Hematopoietic multipotent progenitor cell treated with erythropoietin and hydrocortisone succinate and interleukin-3 and kit ligand, for 6 days (in vitro differentiated cells): ENCODE data around the gene ARHGEF28.

Experiments
- DNase-seq: peaks from one replicate; pipeline ENCODE4 v3.0.0-alpha.2; 2015

Gene ARHGEF28

GRCh38 chr5:73908395-73908794, 282.4 kb downstream of the ARHGEF28 start:
- no peak for DNase-seq

- DNase-seq, result no peak
Measured at GRCh38 chr5:73908846-73909245, 282.9 kb downstream of the ARHGEF28 start.

- no peak for DNase-seq
Measured at GRCh38 chr5:73909474-73909873, 283.5 kb downstream of the ARHGEF28 start.

- DNase-seq, result no peak
Measured at GRCh38 chr5:73911761-73912393, 285.9 kb downstream of the ARHGEF28 start.

- no peak for DNase-seq
Measured at GRCh38 chr5:73912821-73913271, 286.9 kb downstream of the ARHGEF28 start.

GRCh38 chr5:73913971-73914370, 288.0 kb downstream of the ARHGEF28 start:
- DNase-seq, result no peak

GRCh38 chr5:73915345-73915744, 289.3 kb downstream of the ARHGEF28 start:
- DNase-seq, result no peak

GRCh38 chr5:73917433-73917832, 291.4 kb downstream of the ARHGEF28 start:
- DNase-seq, result no peak

GRCh38 chr5:73917891-73918290, 291.9 kb downstream of the ARHGEF28 start:
- DNase-seq, result no peak

- DNase-seq, result peak; percentile 4
Measured at GRCh38 chr5:73918791-73919221, 292.8 kb downstream of the ARHGEF28 start.

- no peak for DNase-seq
Measured at GRCh38 chr5:73921741-73922140, 295.7 kb downstream of the ARHGEF28 start.

- DNase-seq, result no peak
Measured at GRCh38 chr5:73922224-73922623, 296.2 kb downstream of the ARHGEF28 start.

GRCh38 chr5:73922875-73923557, 297.0 kb downstream of the ARHGEF28 start:
- no peak for DNase-seq

- no peak for DNase-seq
Measured at GRCh38 chr5:73928476-73929070, 302.6 kb downstream of the ARHGEF28 start.

- DNase-seq, result no peak
Measured at GRCh38 chr5:73935719-73936118, 309.7 kb downstream of the ARHGEF28 start.

GRCh38 chr5:73938280-73938937, 312.4 kb downstream of the ARHGEF28 start:
- no peak for DNase-seq

GRCh38 chr5:73938938-73939320, 312.9 kb downstream of the ARHGEF28 start:
- DNase-seq, result no peak

GRCh38 chr5:73939557-73939956, 313.6 kb downstream of the ARHGEF28 start:
- DNase-seq, result no peak

- DNase-seq, result no peak
Measured at GRCh38 chr5:73940026-73940425, 314.0 kb downstream of the ARHGEF28 start.

GRCh38 chr5:73940801-73941200, 314.8 kb downstream of the ARHGEF28 start:
- DNase-seq, result no peak

GRCh38 chr5:73942783-73943182, 316.8 kb downstream of the ARHGEF28 start:
- DNase-seq, result no peak

- no peak for DNase-seq
Measured at GRCh38 chr5:73943397-73943796, 317.4 kb downstream of the ARHGEF28 start.

GRCh38 chr5:73944581-73944980, 318.6 kb downstream of the ARHGEF28 start:
- no peak for DNase-seq

- DNase-seq, result peak; percentile 11
Measured at GRCh38 chr5:73945505-73945904, 319.5 kb downstream of the ARHGEF28 start.
